Esophagus squamous epithelium (tissue), 5 donors: ENCODE measurements around the gene ZNF253. TPM values are rescaled to one million over a fixed set of nuclear protein-coding genes. Genes with fewer than 3 reads are reported as not detected.
"Not testable (repeated sequence)": the region's sequence is repeated elsewhere in the genome, so short reads cannot be mapped to it uniquely, and the experiment has no call there.

Source experiments
- DNase-seq: peaks from one replicate; lab custom pipeline; 2025; lab: John Stamatoyannopoulos, UW
- H3K27ac ChIP-seq, 4 donors: fragments of 200-600 bp; sonication (generic); one replicate each; pipeline ENCODE4 v1.5.1; 2016 to 2019; ENCODE audit warnings: mild to moderate bottlenecking in 1 of 4
- H3K27me3 ChIP-seq, 4 donors: fragments of 200-600 bp; sonication (generic); 1 replicate in 3 of 4; 2 replicates in 1 of 4; pipeline versions ENCODE4 v1.5.1 to v1.6.0; 2017 to 2021; ENCODE audit warnings: antibody characterized with exemption in 1 of 4
- H3K36me3 ChIP-seq, 3 donors: fragments of 200-600 bp; sonication (generic); one replicate each; pipeline ENCODE4 v1.5.1; 2016 to 2019
- H3K4me1 ChIP-seq, 3 donors: fragments of 200-600 bp; sonication (generic); one replicate each; pipeline ENCODE4 v1.5.1; 2017 to 2019
- H3K4me3 ChIP-seq, 4 donors: fragments of 200-600 bp; sonication (generic); 1 replicate in 3 of 4; 2 replicates in 1 of 4; pipeline ENCODE4 v1.5.1; 2016 to 2019; ENCODE audit warnings: mild to moderate bottlenecking in 2 of 4, moderate library complexity in 1 of 4
- H3K9me3 ChIP-seq, 3 donors: fragments of 200-600 bp; sonication (generic); one replicate each; pipeline ENCODE4 v1.5.1; 2016 to 2019
- POLR2A ChIP-seq, 4 donors: fragments of 450-650 bp; IDR thresholded peaks; one replicate each; pipeline ENCODE4 v1.6.1; 2017; ENCODE audit warnings: antibody characterized with exemption in 4 of 4, mild to moderate bottlenecking in 4 of 4, moderate library complexity in 3 of 4
- WGBS, 2 donors: methylation state at CpG; one replicate each; pipeline ENCODE4 v1.1.5; 2018; 5-methylcytosine and 5-hydroxymethylcytosine counted together
- intact Hi-C: fragments of 100-400 bp; cut with DNase I; formaldehyde crosslinking; loops from one replicate; pipeline ENCODE4 v1.15.0; 2022
- total RNA-seq, 4 donors: library from RNA; depleted of rRNA; stranded (reverse); fragments of >200 nt; gene quantifications; one replicate each; pipeline ENCODE4 v1.1.0, GENCODE V29; 2016
- TF ChIP-seq, protein P1 (sequence below), 6 experiments: fragments of 450-650 bp in 4 of 6; fragments of 200-600 bp in 2 of 6; sonication (generic) in 2 of 6; IDR thresholded peaks; one replicate each; pipeline ENCODE4 v1.5.1; 2016 to 2019; ENCODE audit warnings: antibody characterized with exemption in 6 of 6, mild to moderate bottlenecking in 4 of 6, moderate library complexity in 4 of 6
- donor health status: DM: yes; HTN: yes; CAD: no.

ZNF253 gene
- total RNA-seq, 4 donors from 2014 or later: 0.95 to 4.5 (median 2.7) TPM

DNA sequence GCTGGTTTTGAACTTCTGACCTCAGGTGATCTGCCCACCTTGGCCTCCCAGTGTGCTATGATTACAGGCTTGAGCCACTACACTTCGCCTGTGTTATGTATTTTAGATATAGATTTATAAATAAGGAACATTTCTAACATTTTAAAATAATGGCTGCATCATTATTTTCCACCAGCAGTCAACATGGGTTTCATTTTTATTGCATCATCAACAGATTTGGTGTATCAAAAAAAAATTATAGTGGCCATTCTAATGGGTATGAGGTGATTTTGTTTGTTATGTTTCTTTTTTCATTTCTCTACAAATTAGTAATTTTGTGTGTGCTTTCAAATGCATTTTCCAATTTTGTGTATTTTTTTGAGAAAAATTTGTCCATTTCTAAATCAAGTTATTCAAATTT is 18.9 kb downstream of the ZNF253 start:
- Histone ChIP-seq H3K36me3 (peaks cover 0 to 86% (median 3%) of the 10 kb centered on the region in 3 donors), H3K4me1 (no peaks in the 10 kb centered on the region), H3K9me3 (peaks cover 0 to 72% (median 20%) of the 10 kb centered on the region in 3 donors), H3K27me3 (no peaks in the 10 kb centered on the region), H3K27ac (no peak overlapping the region), H3K4me3 (no peak overlapping the region)
- no peak for DNase-seq
- intact Hi-C loops: no loop called here
- WGBS, 2 donors: 100% methylated on average over 1 of the region's 1 CpG
- TF ChIP-seq, protein P1, sequence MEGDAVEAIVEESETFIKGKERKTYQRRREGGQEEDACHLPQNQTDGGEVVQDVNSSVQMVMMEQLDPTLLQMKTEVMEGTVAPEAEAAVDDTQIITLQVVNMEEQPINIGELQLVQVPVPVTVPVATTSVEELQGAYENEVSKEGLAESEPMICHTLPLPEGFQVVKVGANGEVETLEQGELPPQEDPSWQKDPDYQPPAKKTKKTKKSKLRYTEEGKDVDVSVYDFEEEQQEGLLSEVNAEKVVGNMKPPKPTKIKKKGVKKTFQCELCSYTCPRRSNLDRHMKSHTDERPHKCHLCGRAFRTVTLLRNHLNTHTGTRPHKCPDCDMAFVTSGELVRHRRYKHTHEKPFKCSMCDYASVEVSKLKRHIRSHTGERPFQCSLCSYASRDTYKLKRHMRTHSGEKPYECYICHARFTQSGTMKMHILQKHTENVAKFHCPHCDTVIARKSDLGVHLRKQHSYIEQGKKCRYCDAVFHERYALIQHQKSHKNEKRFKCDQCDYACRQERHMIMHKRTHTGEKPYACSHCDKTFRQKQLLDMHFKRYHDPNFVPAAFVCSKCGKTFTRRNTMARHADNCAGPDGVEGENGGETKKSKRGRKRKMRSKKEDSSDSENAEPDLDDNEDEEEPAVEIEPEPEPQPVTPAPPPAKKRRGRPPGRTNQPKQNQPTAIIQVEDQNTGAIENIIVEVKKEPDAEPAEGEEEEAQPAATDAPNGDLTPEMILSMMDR (IDR thresholded peaks at IDR 0.05): no peak
- no peak for TF ChIP-seq POLR2A (IDR thresholded peaks at IDR 0.05)

DNA sequence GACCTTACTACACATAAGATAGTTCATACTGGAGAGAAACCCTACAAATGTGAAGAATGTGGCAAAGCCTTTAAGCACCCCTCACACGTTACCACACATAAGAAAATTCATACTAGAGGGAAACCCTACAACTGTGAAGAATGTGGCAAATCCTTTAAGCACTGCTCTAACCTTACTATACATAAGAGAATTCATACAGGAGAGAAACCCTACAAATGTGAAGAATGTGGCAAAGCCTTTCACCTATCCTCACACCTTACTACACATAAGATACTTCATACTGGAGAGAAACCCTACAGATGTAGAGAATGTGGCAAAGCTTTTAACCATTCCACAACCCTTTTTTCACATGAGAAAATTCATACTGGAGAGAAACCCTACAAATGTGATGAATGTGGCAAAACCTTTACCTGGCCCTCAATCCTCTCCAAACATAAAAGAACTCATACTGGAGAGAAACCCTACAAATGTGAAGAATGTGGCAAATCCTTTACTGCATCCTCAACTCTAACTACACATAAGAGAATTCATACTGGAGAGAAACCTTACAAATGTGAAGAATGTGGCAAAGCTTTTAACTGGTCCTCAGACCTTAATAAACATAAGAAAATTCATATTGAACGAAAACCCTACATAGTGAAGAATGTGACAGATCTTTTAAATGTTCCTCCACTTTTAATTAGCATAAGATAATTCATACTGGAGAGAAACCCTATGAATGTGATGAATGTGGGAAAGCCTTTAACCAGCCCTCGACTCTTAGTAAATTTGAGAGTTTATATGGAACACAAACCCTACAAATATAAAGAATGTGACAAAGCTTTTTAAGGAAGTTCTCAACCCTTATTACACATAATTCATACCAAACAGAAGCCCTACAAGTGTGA is 26.6 kb downstream of the ZNF253 start:
- Histone ChIP-seq H3K9me3 (peaks cover 0 to 97% (median 70%) of the 10 kb centered on the region in 3 donors), H3K36me3 (peaks cover 0 to 39% (median 0%) of the 10 kb centered on the region in 3 donors)
- intact Hi-C loops, H3K4me3 ChIP-seq, DNase-seq, H3K27ac ChIP-seq, H3K27me3 ChIP-seq, H3K4me1 ChIP-seq: not testable (repeated sequence)
- WGBS, 2 donors: 93 to 95% methylated on average over 3 of the region's 3 CpGs

DNA sequence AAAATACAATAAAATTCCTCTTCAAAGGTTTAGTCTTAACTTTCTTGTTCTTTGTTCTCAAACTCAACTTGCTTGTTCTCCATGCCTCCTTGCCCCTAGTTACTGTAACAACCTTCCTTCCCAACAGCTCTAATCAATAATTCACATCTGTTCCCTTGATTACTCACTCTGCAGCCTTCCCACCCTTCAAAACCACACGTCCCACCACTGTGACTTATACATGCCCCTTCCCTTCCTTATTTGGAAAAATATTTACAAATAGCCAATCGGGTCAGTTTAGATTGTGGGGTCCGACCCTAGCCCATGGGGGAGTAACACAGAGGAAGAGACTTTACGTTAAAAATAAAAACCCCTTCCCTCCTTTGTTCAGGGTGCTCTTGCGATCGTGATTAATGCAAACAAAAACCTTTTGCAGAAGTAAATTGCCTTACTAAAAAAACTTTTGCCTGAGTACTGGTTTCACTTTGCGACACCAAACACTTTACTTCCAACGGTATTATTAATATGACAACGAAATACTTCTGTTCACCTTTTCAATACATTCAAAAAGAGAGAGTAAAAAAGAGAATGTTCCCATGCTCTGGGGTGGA is 34.6 kb downstream of the ZNF253 start:
- H3K4me1 ChIP-seq: peaks cover 0 to 15% (median 0%) of the 10 kb centered on the region in 3 donors
- H3K27me3 ChIP-seq: no peaks in the 10 kb centered on the region
- TF ChIP-seq POLR2A (IDR thresholded peaks at IDR 0.05): no peak
- TF ChIP-seq, protein P1 (IDR thresholded peaks at IDR 0.05): no peak
- no peaks in the 10 kb centered on the region for H3K36me3 ChIP-seq
- intact Hi-C loops: loop anchor here (5.0 kb wide), 1 partner anchor 78 kb away; the partner anchor contains the start of gene ZNF506
- DNase-seq: no peak
- WGBS, 2 donors: 1 to 2% methylated on average over 9 of the region's 9 CpGs
- peaks cover 0 to 41% (median 7%) of the 10 kb centered on the region in 3 donors for H3K9me3 ChIP-seq
- H3K4me3 ChIP-seq: peak overlapping the region; percentile 43 to 86 (median 68)
- peak overlapping the region; percentile 77 to 96 (median 87) for H3K27ac ChIP-seq

GRCh38 chr19:19900729-19901444 is 35.2 kb downstream of the ZNF253 start, which contains the start of gene ZNF93:
ZNF93 (plus strand) TSS chr19:19900946; CDS start chr19:19901089, 143 bp downstream.
- Histone ChIP-seq H3K27me3 (no peaks in the 10 kb centered on the region), H3K36me3 (no peaks in the 10 kb centered on the region), H3K27ac (peak within 1 kb of the TSS; percentile 77 to 96 (median 87)), H3K9me3 (peaks cover 0 to 34% (median 7%) of the 10 kb centered on the region in 3 donors), H3K4me3 (peak within 1 kb of the TSS; percentile 43 to 86 (median 68)), H3K4me1 (peaks cover 0 to 15% (median 0%) of the 10 kb centered on the region in 3 donors)
- intact Hi-C loops: loop anchor here (5.0 kb wide), 1 partner anchor 79 kb away; the partner anchor contains the start of gene ZNF506
- TF ChIP-seq, protein P1 (IDR thresholded peaks at IDR 0.05): no peak
- peak in 3 of 4 donors; percentile 36 to 66 (median 54) for TF ChIP-seq POLR2A (IDR thresholded peaks at IDR 0.05)
- 1% methylated on average over 14 to 17 of the region's 35 CpGs for WGBS, 2 donors
- DNase-seq: peak; percentile 79

DNA sequence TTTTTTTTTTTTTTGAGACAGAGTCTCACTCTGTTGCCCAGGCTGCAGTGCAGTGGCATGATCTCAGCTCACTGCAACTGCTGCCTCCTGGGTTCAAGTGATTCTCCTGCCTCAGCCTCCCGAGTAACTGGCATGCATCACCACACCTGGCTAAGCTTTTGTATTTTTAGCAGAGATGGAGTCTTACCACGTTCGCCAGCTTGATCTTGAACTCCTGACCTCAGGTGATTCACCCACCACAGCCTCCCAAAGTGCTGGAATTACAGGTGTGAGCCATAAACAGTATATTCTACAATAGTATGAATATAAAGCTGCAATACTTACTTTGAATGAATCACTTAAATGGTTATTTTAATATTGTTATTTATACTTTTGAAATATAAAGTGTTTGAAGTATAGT is 41.9 kb downstream of the ZNF253 start:
- peaks cover 0 to 15% (median 0%) of the 10 kb centered on the region in 3 donors for H3K9me3 ChIP-seq
- H3K4me1 ChIP-seq, H3K27ac ChIP-seq, H3K4me3 ChIP-seq, H3K27me3 ChIP-seq, H3K36me3 ChIP-seq, DNase-seq, intact Hi-C loops: not testable (repeated sequence)
- 67 to 73% methylated on average over 3 of the region's 3 CpGs for WGBS, 2 donors
